NB4 (cell line): Measurements from ENCODE around the gene CCDC187.

Source experiments
- CTCF ChIP-seq: IDR thresholded peaks from one replicate; pipeline ENCODE4 v1.5.1; 2012; ENCODE audit warnings: low read depth, low read length
- MYC ChIP-seq: IDR thresholded peaks from 2 replicates; pipeline ENCODE4 v1.6.1; 2011; ENCODE audit warnings: low read depth, low read length
- POLR2A ChIP-seq: IDR thresholded peaks from 2 replicates; pipeline ENCODE4 v1.6.1; 2011; ENCODE audit warnings: mild to moderate bottlenecking; ENCODE audit not compliant: insufficient read length; ENCODE audit errors: extremely low read depth

DNA sequence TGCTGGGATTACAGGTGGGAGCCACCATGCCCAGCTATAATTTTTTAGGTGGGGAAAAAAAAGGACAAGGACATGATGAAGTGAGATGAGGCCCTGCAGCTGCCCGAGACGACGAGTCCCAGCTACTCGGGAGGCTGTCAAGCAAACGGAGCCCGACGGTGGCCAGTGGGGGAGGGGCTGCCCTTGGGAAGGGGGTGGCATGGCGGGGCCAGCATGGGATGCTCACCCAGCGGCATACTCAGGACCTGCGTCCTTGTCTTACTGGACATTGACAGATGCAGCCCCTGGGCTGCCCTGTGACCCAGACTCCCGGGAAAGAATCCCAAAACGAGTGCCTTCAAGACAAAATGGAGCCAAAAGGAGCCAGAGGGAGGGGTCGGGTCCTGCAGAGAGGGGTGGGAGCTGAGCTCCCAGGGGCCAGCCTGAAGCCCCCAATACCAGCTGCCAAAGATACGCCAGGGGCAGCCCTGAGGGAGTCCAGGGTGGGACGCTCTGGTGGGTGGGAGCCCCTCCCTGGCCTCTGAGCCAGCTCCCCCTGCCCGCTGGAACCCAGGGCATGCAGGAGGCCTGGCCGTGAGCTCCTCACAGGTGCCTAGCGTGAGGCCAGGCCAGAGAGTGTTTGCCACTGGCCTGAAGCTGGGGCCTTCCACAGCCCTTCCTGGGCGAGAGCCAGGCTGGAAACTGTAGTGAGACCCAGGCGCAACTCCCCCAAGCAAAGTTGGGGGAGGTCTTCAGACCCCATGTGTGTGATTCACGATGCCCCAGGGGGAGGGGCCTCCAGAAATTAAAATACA is 15.7 kb downstream of the CCDC187 start:
- TF ChIP-seq POLR2A (no peak), CTCF (no peak), MYC (no peak)
